Measurements from ENCODE around the gene IGSF21. TPM values are rescaled to one million over a fixed set of nuclear protein-coding genes. Genes with fewer than 3 reads are reported as not detected.

IGSF21 gene
- total and polyA plus RNA-seq, 2 of the 4 experiments (the other 2 are of a cell fraction) = not detected

DNA sequence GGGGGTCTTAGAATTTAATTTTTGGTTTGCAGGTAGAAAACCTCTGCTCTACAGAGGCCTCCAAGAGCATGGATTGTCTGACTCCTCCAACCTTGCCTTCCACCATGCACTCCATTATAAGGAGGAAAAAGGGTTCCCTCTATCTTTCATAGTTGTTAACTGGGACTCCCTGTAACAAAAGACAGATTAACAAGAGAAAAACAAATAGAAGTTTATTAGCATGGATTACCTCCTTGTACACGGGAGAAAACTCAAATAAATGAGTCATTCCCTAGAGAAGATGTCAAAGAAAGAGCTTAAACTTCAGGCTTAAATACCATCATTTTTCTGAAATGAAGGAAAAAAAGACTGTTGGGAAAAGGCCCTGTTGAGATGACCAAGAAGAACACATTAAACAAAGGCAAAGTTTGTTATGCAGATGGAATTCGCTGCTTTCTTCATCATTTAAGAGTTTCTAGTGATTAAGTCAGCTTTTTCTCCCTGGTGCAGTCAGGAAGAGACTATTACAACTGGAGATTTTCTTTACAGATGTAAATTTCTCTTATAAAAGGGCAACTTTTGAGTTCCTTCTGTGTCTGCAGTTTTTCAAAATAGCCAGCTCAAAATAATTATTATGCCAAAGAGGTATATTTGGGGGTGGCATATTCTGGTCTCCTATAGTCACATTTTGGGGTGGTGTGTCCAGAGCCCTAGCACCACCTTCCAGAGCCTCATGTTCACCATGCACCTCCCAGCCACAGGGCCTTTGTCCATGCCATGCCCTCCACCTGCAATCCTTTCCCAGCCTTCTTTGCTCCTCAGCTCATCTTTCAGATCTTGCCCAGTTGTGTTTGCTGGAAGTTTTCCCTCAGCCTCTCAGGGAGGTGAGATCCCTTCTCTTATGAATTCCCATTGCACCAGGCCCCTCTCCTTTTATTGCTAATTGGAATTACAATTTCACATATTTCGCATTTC is 310.0 kb downstream of the IGSF21 start:
- Histone ChIP-seq H4K5ac (ENCODE audit: low read depth, low read length) (no peak overlapping the region), H3K56ac (ENCODE audit: extremely low read depth, insufficient read depth, low read length) (no peak overlapping the region), H3K23ac (ENCODE audit: low read depth, low read length) (no peak overlapping the region), H2BK120ac (ENCODE audit: low read depth, low read length) (no peak overlapping the region), H3K79me1 (ENCODE audit: low read depth in 1 of 2, low read length in 2 of 2) (no peaks in the 10 kb centered on the region), H4K20me1 (ENCODE audit: insufficient read depth, low read length) (no peaks in the 10 kb centered on the region), H3K18ac (ENCODE audit: low read depth, low read length) (no peak overlapping the region), H2AK5ac (ENCODE audit: low read depth, low read length) (no peak overlapping the region), H2BK5ac (ENCODE audit: low read depth, low read length, poor library complexity, severe bottlenecking) (no peak overlapping the region), H4K91ac (ENCODE audit: insufficient read depth, low read depth, low read length) (no peak overlapping the region), H3K4ac (ENCODE audit: low read depth, low read length) (no peak overlapping the region), H3K4me3 (ENCODE audit: insufficient read depth, low read depth, low read length) (no peak overlapping the region), H3K9me3 (ENCODE audit: control insufficient read depth, insufficient read depth, low read length) (peaks cover 21% of the 10 kb centered on the region), H3K27me3 (ENCODE audit: control insufficient read depth, insufficient read depth, low read length) (no peaks in the 10 kb centered on the region), H3K9me1 (ENCODE audit: insufficient read depth, low read length) (no peaks in the 10 kb centered on the region), H2AK9ac (replicated peaks; ENCODE audit: low read depth, low read length, poor library complexity) (no peak overlapping the region), H3K36me3 (ENCODE audit: control insufficient read depth, insufficient read depth, low read length) (no peaks in the 10 kb centered on the region), H3K4me2 (ENCODE audit: low read depth, low read length) (no peak overlapping the region), H3K9ac (ENCODE audit: low read depth, low read length) (no peak overlapping the region), H3K27ac (ENCODE audit: insufficient read depth, low read length) (no peak overlapping the region), H2AFZ (replicated peaks; ENCODE audit: low read length, poor library complexity) (no peak overlapping the region), H2BK15ac (ENCODE audit: low read depth, low read length) (no peak overlapping the region), H3K4me1 (ENCODE audit: control insufficient read depth, insufficient read depth, low read length) (no peaks in the 10 kb centered on the region), H2BK20ac (ENCODE audit: low read depth, low read length) (no peak overlapping the region), H4K8ac (ENCODE audit: low read depth in 2 of 2, low read length in 2 of 2) (no peak overlapping the region), H3K14ac (replicated peaks; ENCODE audit: low read depth, low read length) (no peak overlapping the region)
- no CpG with 5 or more reads among the region's 3 CpGs for WGBS, 2 experiments (ENCODE audit: extremely low coverage in 2 of 2, insufficient read length in 1 of 2)
- ChIA-PET POLR2A (ENCODE audit: unreplicated experiment) (no interaction called here), CTCF (no interaction called here)
- TF ChIP-seq BHLHE40 (IDR thresholded peaks at IDR 0.05; ENCODE audit: low read depth, low read length) = no peak
- no peak for TF ChIP-seq RCOR1 (IDR thresholded peaks at IDR 0.05; ENCODE audit: insufficient replicate concordance, low read length)
- DNase-seq (no peak), ATAC-seq (ENCODE audit: low read depth) (no peak)
- dilution Hi-C loops (cut with HindIII; ENCODE audit: low sequenced_read_pairs, unreplicated experiment) (no loop called here), in situ Hi-C loops (cut with MboI; ENCODE audit: low sequenced_read_pairs) (no loop called here), intact Hi-C loops (cut with micrococcal nuclease) (no loop called here)
- no TSS peak for BruUV-seq (replicated peaks)

Measured in IMR-90 (cell line).